Right ventricle myocardium inferior (tissue), 1 donor: Measurements from ENCODE around the gene DSE. TPM values are rescaled to one million over a fixed set of nuclear protein-coding genes. Genes with fewer than 3 reads are reported as not detected.

Experiments used
- ATAC-seq: fragments of 200-7000 bp; cut with Tn5 transposase; one replicate; pipeline ENCODE4 v1.9.1; 2020; ENCODE audit warnings: mild to moderate bottlenecking, moderate library complexity
- DNase-seq: peaks from one replicate; pipeline ENCODE4 v3.0.0; 2021; ENCODE audit errors: missing footprints
- intact Hi-C: fragments of 100-400 bp; cut with DNase I; formaldehyde crosslinking; loops from one replicate; pipeline ENCODE4 v1.11.0; 2022
- total RNA-seq: library from RNA; stranded (reverse); fragmentation: NEBNext Ultra II Directional; extraction: Animal tissue kit (Norgen Biotek cat#: 25700); gene quantifications from one replicate; pipeline ENCODE4 v1.2.1, GENCODE V29; 2021
- donor health status: DM: no; HTN: yes; CAD: no; lungs with severe emphysema.

The DSE gene
- total RNA-seq, 1 donor from 2014 or later, result 11.6 TPM

DNA sequence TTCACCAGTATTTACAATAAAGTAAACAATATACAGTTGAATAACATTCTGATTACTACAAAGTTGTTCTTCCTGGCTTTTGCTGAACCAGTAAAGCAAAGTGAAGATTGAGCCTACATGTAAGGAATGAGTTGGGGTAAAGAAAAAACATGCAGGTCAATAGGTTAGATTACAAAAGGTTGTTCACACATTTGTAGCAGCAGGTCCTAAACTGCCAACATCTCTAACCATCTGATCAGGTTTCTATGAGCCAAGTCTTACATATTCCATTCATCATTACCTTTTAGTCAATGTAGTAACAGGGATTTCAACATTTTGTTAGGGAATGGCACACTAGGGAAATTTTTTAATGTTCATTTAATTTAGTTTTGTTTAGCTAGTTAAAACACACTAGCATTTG, 81.2 kb downstream of the DSE start:
- ATAC-seq, result no peak

DNA sequence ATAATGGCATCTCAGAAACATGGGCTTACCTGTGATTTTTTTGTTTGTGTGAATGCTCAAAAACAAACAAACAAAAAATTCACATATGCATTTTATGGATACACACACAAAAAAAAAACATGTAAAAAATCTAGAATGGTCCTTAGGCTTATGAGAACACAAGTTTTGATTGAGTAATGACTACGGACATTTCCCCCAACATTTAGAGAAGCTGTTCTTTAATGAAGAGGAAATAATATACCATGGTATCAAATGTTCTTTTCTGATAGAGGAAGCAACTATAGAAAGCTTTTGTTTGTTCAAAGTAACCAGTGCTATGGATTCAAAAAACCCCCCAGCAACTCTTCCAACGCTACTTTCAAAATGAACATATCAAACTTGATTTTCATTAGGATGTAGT, 81.8 kb downstream of the DSE start:
- DNase-seq (no peak), ATAC-seq (no peak)
- intact Hi-C loops, result no loop called here

More for the DNA sequence above, 81.2 kb downstream of the DSE start:
- intact Hi-C loops, result no loop called here
- DNase-seq, result no peak

DNA sequence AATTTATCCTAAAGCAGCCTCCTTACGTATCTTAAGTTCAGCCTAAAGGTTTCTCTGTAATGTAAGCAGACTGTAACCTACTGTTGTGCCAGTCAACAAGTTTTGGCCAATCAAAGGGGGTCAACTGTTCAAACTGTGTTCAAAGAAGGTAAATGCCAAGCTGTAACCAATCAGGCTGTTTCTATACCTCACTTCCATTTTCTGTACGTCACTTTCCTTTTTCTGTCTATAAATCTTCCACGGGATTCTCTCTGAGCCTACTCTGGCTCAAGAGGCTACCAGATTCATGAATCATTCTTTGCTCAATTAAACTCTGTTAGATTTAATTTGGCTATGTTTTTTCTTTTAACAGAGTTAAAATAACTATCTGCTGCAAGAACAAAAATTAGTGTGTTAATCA, 85.4 kb downstream of the DSE start:
- DNase-seq (no peak), ATAC-seq (no peak)
- intact Hi-C loops, result no loop called here

- intact Hi-C loops, result no loop called here
- ATAC-seq, result no peak
Measured at GRCh38 chr6:116456927-116457326, 86.2 kb downstream of the DSE start.

GRCh38 chr6:116458264-116458663, 87.5 kb downstream of the DSE start:
- ATAC-seq (no peak), DNase-seq (no peak)
- intact Hi-C loops, result no loop called here

More at GRCh38 chr6:116456927-116457326, 86.2 kb downstream of the DSE start:
- DNase-seq, result no peak

DNA sequence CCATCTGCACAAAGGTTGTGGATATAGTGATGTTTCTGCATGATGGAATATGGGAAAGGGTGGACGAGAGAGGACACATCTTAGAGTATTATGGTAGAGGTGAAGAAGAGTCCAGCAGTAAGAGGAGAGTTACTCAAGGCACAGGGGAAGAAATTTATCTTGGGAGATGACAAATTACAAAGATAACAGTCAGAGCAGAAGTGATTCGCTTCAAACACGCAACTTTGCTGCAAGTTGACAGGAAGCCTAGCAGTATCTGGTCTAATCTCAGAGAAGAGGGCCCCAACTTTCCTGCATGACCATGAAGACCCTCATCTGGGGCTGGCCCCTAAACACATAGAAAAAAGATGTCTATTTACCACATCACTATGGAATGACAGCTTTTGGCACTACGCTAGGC, 89.2 kb downstream of the DSE start:
- intact Hi-C loops, result no loop called here
- no peak for DNase-seq

DNA sequence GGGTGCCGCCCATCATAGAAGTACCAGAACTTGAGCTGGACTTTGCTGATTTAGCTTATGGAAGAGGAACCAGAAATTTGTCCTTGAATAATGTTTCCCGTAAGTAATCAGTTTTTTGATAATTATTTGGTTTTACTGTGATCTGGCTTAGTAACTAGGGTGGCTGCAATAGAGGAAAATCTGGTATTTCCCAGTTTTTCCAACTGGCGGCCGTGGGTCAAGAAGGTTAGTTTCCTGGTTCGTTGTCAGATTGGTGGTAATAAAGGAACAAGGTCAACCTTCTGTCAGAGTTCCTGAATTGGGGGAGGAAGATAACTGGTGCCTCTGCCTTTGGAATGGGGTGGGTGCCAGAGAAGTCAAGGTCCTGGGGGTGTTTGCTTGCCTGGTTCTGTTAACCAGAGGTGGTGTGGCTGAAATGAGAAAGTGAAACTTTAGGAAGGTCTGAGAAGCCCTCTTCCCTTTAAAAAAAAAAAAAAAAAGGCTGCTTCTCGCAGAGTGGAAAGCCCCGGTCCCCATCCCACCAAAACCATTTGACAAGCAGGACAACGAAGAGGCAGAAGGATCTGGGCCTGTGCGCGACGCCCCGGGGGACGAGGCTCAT, 90.7 kb downstream of the DSE start, which contains the start of gene CALHM6:
Gene CALHM6 (plus strand): TSS at position 45 of the 601 bp plus-strand sequence. CDS start 555 bp downstream, at position 600.
- DNase-seq (no peak), ATAC-seq (peak; percentile 19)
- intact Hi-C loops, result no loop called here

More for the DNA sequence above, 89.2 kb downstream of the DSE start:
- ATAC-seq, result no peak

DNA sequence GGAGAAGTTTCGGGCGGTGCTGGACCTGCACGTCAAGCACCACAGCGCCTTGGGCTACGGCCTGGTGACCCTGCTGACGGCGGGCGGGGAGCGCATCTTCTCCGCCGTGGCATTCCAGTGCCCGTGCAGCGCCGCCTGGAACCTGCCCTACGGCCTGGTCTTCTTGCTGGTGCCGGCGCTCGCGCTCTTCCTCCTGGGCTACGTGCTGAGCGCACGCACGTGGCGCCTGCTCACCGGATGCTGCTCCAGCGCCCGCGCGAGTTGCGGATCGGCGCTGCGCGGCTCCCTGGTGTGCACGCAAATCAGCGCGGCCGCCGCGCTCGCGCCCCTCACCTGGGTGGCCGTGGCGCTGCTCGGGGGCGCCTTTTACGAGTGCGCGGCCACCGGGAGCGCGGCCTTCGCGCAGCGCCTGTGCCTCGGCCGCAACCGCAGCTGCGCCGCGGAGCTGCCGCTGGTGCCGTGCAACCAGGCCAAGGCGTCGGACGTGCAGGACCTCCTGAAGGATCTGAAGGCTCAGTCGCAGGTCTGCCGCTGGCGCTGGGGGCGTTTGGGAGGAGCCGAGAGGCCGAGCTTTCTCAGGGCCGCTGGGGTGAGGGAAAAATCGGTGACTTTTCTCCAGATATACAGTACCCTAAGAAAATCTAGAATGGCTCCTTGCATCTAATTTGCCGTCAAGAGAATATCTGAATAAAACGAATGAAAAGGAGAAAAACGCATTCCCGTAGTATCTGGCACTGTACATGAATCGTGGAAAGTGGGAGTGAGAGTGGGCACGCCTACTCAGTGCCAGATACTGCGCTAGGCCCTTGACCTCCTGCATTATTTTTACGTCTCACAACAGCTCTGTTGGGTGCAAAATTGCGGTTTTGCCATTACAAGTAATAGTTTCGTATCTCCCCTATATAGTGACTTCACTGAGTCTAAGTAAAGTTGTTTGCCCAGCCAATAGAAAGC, 91.5 kb downstream of the DSE start:
- intact Hi-C loops, result no loop called here
- DNase-seq, result peak; percentile 91
- ATAC-seq, result peak; percentile 63

GRCh38 chr6:116463301-116463700, 92.6 kb downstream of the DSE start:
- no peak for ATAC-seq
- intact Hi-C loops, result no loop called here
- no peak for DNase-seq

DNA sequence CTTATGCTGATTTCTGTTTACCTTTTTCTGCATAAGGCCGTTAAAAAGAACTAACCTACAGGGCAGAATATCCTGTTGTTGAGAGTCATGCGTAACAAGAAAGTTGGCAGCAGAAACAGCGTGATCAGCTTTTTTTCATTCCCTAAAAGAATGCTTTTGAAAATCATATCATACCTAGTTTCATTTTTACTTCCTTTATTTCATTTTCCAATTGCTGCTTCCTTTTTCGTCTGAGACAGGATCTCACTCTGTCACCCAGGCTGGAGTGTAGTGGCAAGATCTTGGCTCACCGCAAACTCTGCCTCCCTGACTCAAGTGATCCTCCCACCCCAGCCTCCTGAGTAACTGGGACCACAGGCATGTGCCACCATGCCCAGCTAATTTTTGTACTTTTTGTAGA, 94.5 kb downstream of the DSE start:
- ATAC-seq (no peak), DNase-seq (no peak)
- intact Hi-C loops, result no loop called here

- ATAC-seq, result no peak
- DNase-seq, result no peak
- intact Hi-C loops, result no loop called here
Measured at GRCh38 chr6:116467096-116467495, 96.3 kb downstream of the DSE start.

GRCh38 chr6:116467514-116467913, 96.8 kb downstream of the DSE start:
- ATAC-seq (no peak), DNase-seq (no peak)
- intact Hi-C loops, result no loop called here

GRCh38 chr6:116468293-116468692, 97.5 kb downstream of the DSE start:
- intact Hi-C loops, result no loop called here
- DNase-seq (no peak), ATAC-seq (peak; percentile 72)

DNA sequence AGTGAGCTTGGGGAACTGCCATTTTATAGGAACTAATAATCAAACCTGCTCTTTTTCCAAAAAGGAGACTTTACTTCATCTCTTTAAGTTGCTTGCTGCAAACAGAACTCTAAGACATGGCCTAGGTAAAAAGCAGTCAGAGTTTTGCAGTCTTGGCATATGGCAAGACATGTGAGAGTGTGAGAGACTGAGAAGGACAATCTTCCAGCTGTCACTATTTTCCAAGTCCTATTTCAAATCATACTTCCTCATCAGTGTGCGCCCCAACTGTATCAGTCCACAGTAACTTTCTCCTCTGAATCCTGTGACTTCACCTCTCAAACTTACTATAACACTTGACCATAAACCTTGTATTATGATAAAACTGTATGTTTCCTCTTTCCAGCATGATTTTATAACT, 100.8 kb downstream of the DSE start:
- ATAC-seq, result no peak
- no peak for DNase-seq
- intact Hi-C loops, result no loop called here

DNA sequence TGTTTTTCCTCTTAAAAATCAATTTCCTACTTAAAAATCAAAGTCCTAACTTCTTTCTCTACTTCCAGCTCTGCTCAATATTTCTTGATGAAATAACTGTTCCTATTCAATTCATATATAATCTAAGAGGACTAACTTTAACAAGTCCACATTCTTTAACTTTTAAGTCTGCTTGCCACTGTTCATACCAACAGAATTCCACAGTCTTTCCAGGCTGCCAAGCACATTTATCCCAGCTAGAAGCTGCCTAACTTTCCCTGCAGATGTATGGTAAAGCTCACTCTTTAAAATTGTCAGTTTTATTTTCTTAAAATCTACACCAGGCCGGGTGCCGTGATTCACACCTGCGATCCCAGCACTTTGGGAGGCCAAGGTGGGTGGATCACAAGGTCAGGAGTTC, 102.0 kb downstream of the DSE start:
- ATAC-seq, result no peak
- DNase-seq, result no peak
- intact Hi-C loops, result no loop called here

DNA sequence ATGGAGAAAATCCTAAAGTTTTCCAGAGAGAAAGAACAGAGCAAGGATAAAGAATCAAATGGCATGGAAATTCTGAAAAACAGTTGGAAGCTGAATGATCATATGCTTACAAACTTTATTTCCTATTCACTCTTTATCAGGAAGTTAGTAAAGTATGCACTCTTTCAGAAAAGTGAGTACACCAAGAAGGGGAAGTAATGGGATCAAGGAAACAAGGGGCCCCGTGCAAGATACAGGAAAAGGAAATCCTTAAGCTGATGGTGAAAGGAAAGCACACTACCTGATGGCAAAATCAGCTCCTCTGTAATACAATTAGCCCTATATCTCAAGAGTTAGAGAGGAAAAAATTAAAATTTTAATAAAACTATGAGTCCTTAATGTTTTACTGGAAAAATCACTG, 104.4 kb downstream of the DSE start:
- no peak for ATAC-seq
- intact Hi-C loops, result no loop called here
- no peak for DNase-seq

DNA sequence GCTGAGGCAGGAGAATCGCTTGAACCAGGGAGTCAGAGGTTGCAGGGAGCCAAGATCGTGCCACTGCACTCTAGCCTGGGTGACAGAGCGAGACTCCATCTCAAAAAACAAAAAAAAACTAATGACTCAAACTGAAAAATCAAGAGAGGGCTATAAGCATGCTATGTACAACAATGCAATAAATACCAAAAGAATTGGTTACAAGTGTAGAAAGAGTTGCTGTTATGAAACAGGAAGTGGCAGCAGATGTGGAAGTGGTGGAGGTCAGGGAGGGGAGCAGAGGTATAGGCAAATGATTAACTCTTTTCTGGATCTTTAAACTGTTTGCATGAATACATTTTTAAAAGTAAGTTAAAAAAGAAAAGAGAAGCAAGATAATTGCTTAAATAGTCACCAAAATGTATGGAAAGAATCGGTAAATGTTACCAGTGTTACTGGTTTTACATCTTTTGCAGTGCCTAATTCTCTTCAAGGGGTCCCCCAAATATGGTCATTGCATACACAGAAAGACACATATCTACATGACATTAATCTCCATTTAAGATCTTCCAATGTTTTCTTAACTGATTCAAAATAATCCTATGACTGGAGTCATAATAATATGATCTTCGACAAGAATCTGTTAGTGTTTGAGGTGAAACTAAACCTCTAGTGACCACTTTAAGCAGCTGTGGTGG, 105.4 kb downstream of the DSE start:
- intact Hi-C loops, result no loop called here
- ATAC-seq, result peak; percentile 59
- DNase-seq, result no peak

GRCh38 chr6:116482780-116483179, 112.0 kb downstream of the DSE start:
- DNase-seq (no peak), ATAC-seq (no peak)
- intact Hi-C loops, result no loop called here

DNA sequence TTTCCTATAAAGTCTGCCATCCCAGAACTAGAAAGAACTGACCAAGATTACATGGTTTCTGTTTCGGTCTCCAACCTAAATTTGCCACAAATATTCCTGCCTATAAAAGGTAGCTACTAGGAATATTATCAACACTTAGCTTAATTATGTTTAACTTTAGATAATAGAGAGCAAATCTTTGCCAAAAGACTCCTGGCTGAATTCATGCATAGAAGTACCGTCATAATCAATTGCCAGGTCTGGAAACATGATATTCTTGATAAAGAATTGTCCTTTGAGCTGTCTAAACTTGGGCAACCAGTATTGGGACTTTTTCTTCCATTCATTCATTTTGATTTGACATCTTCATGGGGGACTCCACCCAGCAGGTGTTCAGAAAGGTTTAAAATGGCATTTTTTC, 112.9 kb downstream of the DSE start:
- DNase-seq (no peak), ATAC-seq (no peak)
- intact Hi-C loops, result no loop called here
